Panc1 (cell line): Measurements from ENCODE around the gene ZMAT1. TPM values are rescaled to one million over a fixed set of nuclear protein-coding genes. Genes with fewer than 3 reads are reported as not detected.
"Not testable (repeated sequence)": the region's sequence is repeated elsewhere in the genome, so short reads cannot be mapped to it uniquely, and the experiment has no call there.

Source experiments
- ATAC-seq: fragments of 200-7000 bp; cut with Tn5 transposase; 2 replicates; pipeline ENCODE4 v1.9.1; 2020; ENCODE audit warnings: mild to moderate bottlenecking, moderate library complexity
- BruUV-seq: library from RNA; stranded (reverse); fragments of 400-500 nt; replicated peaks from 2 replicates; lab custom pipeline; 2021; lab: Mats Ljungman, UMichigan
- CTCF ChIA-PET: fragments of 300-600 bp; sonication (Branson Sonifier 250); formaldehyde crosslinking; loops from one replicate; lab custom pipeline; 2022; ENCODE audit warnings: antibody characterized with exemption; lab: Charles Lee
- POLR2A ChIA-PET: fragments of 300-600 bp; sonication (Branson Sonifier 250); formaldehyde crosslinking; loops from one replicate; lab custom pipeline; 2022; ENCODE audit warnings: antibody characterized with exemption; lab: Charles Lee
- DNase-seq: peaks from one replicate; pipeline ENCODE4 v3.0.0-alpha.2; 2010; ENCODE audit warnings: low read depth, low spot score
- H3K27ac ChIP-seq: 2 replicates; pipeline ENCODE4 v1.5.1; 2011; ENCODE audit warnings: mild to moderate bottlenecking, low read length, inconsistent platforms
- H3K27me3 ChIP-seq: fragments of 200-500 bp; sonication (Bioruptor generic); 2 replicates; pipeline ENCODE4 v1.6.0; 2014; ENCODE audit warnings: low read length, inconsistent platforms; ENCODE audit not compliant: control insufficient read depth, insufficient read depth
- H3K36me3 ChIP-seq: fragments of 200-500 bp; sonication (Bioruptor generic); 2 replicates; pipeline ENCODE4 v1.5.1; 2014; ENCODE audit warnings: inconsistent platforms, mild to moderate bottlenecking, low read length, moderate library complexity; ENCODE audit not compliant: control insufficient read depth, insufficient read depth
- H3K4me1 ChIP-seq: 2 replicates; pipeline ENCODE4 v1.5.1; 2011; ENCODE audit warnings: inconsistent platforms, mild to moderate bottlenecking, low read length, moderate library complexity; ENCODE audit not compliant: control insufficient read depth, insufficient read depth
- H3K4me3 ChIP-seq, 2 experiments: 2 replicates each; pipeline ENCODE4 v1.5.1; 2011 to 2012; ENCODE audit warnings: low read depth in 2 of 2, low read length in 2 of 2, mild to moderate bottlenecking in 2 of 2, inconsistent platforms in 1 of 2, moderate library complexity in 1 of 2
- H3K9me3 ChIP-seq: fragments of 200-500 bp; sonication (Bioruptor generic); 2 replicates; pipeline ENCODE4 v1.5.1; 2014; ENCODE audit warnings: low read depth, mild to moderate bottlenecking, inconsistent platforms, low read length, moderate library complexity; ENCODE audit not compliant: control insufficient read depth, insufficient read depth
- POLR2AphosphoS5 ChIP-seq: IDR thresholded peaks from 2 replicates; pipeline ENCODE4 v1.6.1; 2012; ENCODE audit warnings: mild to moderate bottlenecking, low read depth, low read length, moderate library complexity
- REST ChIP-seq, 2 experiments: IDR thresholded peaks; 2 replicates each; pipeline ENCODE4 v1.6.1; 2011 to 2012; ENCODE audit warnings: low read depth in 2 of 2, control low read depth in 1 of 2, low read length in 1 of 2, mild to moderate bottlenecking in 1 of 2, moderate library complexity in 1 of 2; ENCODE audit not compliant: insufficient read depth in 1 of 2
- SIN3A ChIP-seq: IDR thresholded peaks from 2 replicates; pipeline ENCODE4 v1.6.1; 2012; ENCODE audit warnings: low read depth, mild to moderate bottlenecking, low read length, moderate library complexity, borderline replicate concordance; ENCODE audit not compliant: insufficient read depth
- TCF7L2 ChIP-seq: IDR thresholded peaks from 2 replicates; pipeline ENCODE4 v1.6.1; 2011; ENCODE audit warnings: mild to moderate bottlenecking, low read depth, low read length, inconsistent platforms
- in situ Hi-C: cut with HindIII; loops from 2 replicates; pipeline ENCODE4 v1.10.0; 2016; ENCODE audit warnings: low sequenced_read_pairs, low pct_unique_long_range_greater_than_20kb
- intact Hi-C: fragments of 100-400 bp; cut with micrococcal nuclease; formaldehyde crosslinking; loops from one replicate; pipeline ENCODE4 v1.10.0; 2022; ENCODE audit not compliant: unreplicated experiment
- total RNA-seq: library from RNA; stranded (reverse); gene quantifications from one replicate; pipeline ENCODE4 v1.2.1, GENCODE V29; 2021; ENCODE audit not compliant: unreplicated experiment
- TF ChIP-seq, protein P1 (sequence below): fragments of 450-650 bp; IDR thresholded peaks from 2 replicates; pipeline ENCODE4 v1.5.1; 2017; ENCODE audit warnings: mild to moderate bottlenecking

Gene ZMAT1
- total RNA-seq, 1 experiment from 2014 or later: 5.7 TPM

GRCh38 chrX:101973066-101973465 is 41.2 kb upstream of the ZMAT1 start:
- TF ChIP-seq SIN3A (no peak), TCF7L2 (no peak), POLR2AphosphoS5 (no peak), REST (IDR thresholded peaks at IDR 0.05; ENCODE audit: insufficient read depth in 1 of 2, low read depth in 2 of 2, low read length in 1 of 2) (no peak)
- TF ChIP-seq, protein P1, sequence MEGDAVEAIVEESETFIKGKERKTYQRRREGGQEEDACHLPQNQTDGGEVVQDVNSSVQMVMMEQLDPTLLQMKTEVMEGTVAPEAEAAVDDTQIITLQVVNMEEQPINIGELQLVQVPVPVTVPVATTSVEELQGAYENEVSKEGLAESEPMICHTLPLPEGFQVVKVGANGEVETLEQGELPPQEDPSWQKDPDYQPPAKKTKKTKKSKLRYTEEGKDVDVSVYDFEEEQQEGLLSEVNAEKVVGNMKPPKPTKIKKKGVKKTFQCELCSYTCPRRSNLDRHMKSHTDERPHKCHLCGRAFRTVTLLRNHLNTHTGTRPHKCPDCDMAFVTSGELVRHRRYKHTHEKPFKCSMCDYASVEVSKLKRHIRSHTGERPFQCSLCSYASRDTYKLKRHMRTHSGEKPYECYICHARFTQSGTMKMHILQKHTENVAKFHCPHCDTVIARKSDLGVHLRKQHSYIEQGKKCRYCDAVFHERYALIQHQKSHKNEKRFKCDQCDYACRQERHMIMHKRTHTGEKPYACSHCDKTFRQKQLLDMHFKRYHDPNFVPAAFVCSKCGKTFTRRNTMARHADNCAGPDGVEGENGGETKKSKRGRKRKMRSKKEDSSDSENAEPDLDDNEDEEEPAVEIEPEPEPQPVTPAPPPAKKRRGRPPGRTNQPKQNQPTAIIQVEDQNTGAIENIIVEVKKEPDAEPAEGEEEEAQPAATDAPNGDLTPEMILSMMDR: no peak
- no TSS peak for BruUV-seq
- intact Hi-C loops: no loop called here
- DNase-seq (no peak), ATAC-seq (no peak)
- H3K36me3 ChIP-seq: no peaks in the 10 kb centered on the region
- H3K4me3 ChIP-seq: no peak overlapping the region
- ChIA-PET POLR2A (no interaction called here), CTCF (no interaction called here)
- no peaks in the 10 kb centered on the region for H3K27me3 ChIP-seq
- H3K4me1 ChIP-seq: no peaks in the 10 kb centered on the region
- no peaks in the 10 kb centered on the region for H3K9me3 ChIP-seq
- no peak overlapping the region for H3K27ac ChIP-seq
- in situ Hi-C loops: no loop called here

DNA sequence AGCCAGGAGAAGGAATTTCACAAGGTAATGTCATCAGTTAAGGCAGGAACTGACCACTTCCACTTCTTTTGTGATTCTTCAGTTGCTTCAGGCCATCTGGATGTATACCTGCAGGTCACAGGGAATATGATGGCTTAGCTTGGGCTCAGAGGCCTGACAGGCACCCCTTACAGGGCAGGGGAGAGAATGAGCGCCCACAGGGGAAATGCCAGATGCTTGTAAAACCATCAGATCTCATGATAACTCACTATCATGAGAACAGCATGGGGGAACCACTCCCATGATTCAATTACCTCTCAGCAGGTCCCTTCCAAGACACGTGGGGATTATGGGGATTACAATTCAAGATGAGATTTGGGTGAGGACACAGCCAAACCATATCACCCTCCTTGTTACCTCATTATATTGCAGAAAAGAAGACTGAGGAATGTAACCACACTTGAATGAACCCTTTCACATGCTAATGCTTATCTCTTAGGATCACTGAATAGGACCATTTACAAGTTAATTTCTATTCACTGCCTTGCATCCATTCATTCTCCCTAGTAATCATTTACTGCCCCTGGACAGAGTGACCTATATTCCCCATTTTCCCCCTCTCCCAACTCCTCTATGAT is 33.2 kb upstream of the ZMAT1 start:
- CTCF ChIA-PET: not testable (repeated sequence)

DNA sequence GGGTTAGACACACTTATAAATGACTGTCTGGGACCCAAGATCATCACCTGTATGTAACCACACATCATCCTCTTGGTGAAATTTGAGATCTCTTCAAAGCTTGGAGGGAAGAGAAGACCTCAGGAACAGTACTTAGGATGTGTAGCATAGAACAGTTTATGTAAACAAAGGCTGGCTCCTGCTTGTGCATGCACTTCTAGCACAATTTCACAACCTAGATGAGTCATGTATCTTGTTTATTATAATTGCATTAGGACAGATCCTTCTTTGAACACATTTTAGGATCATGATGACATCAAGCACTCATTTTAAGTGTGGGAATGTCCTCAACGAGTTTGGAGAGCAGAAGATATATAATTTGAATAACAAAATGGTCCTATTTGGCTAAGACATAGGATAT is 26.3 kb upstream of the ZMAT1 start:
- Histone ChIP-seq H3K4me3 (no peak overlapping the region), H3K27ac (no peak overlapping the region), H3K36me3 (no peaks in the 10 kb centered on the region), H3K9me3 (no peaks in the 10 kb centered on the region), H3K27me3 (no peaks in the 10 kb centered on the region), H3K4me1 (no peaks in the 10 kb centered on the region)
- ChIA-PET CTCF (no interaction called here), POLR2A (no interaction called here)
- in situ Hi-C loops (no loop called here), intact Hi-C loops (no loop called here)
- no TSS peak for BruUV-seq
- no peak for DNase-seq
- TF ChIP-seq SIN3A: no peak
- TF ChIP-seq REST (IDR thresholded peaks at IDR 0.05; ENCODE audit: insufficient read depth in 1 of 2, low read depth in 2 of 2, low read length in 1 of 2): no peak
- no peak for TF ChIP-seq TCF7L2
- no peak for ATAC-seq

More for the DNA sequence above, 33.2 kb upstream of the ZMAT1 start:
- BruUV-seq, H3K36me3 ChIP-seq, H3K27ac ChIP-seq, ATAC-seq, H3K9me3 ChIP-seq, intact Hi-C loops, H3K4me1 ChIP-seq, POLR2A ChIA-PET, H3K4me3 ChIP-seq, H3K27me3 ChIP-seq, DNase-seq, in situ Hi-C loops: not testable (repeated sequence)
